Glomerular endothelial cell (primary cell): ENCODE results near the gene KRT83. TPM values are rescaled to one million over a fixed set of nuclear protein-coding genes. Genes with fewer than 3 reads are reported as not detected.
"Not testable (repeated sequence)": the region's sequence is repeated elsewhere in the genome, so short reads cannot be mapped to it uniquely, and the experiment has no call there.

ENCODE experiments used
- DNase-seq: peaks from one replicate; pipeline ENCODE4 v3.0.0-alpha.2; 2011; ENCODE audit warnings: low read depth, low spot score; ENCODE audit errors: extremely low read depth
- total RNA-seq: library from RNA; depleted of rRNA; stranded (reverse); fragments of >200 nt; gene quantifications from 2 replicates; pipeline ENCODE4 v1.2.3, GENCODE V29; 2015

KRT83 gene
- total RNA-seq, 1 donor from 2014 or later = not detected

DNA sequence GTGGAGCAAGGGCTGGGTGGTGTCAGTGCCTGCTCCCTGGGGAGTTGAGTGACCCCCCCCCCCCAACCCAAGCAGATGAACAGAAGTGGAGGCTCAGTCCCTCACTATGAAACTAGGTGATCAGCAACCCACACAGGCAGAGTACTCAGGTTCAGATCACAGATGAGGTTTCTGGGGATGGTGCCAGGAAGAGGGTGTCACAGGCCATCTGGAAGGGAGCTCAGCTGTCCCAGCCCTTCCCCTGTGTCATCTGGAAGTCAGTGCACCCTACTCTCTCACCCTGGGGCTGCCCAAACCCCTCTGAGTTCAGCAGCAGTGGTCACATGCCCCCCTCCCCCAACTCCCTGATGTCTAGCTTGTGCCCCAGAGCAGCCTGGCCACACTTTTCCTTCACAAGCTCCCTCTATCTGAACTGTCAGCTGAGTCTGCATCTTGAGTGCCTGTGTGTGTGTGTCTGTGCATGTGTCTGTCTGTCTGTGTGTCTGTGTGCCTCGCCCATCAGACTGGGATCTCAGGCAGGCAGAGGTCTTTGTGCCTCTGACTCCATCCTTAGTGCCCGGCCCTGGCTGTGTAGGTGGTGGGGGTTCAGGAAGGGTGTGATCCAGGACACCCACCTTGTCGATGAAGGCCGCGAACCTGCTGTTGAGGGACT lies 30.6 kb downstream of the KRT83 start:
- not testable (repeated sequence) for DNase-seq

DNA sequence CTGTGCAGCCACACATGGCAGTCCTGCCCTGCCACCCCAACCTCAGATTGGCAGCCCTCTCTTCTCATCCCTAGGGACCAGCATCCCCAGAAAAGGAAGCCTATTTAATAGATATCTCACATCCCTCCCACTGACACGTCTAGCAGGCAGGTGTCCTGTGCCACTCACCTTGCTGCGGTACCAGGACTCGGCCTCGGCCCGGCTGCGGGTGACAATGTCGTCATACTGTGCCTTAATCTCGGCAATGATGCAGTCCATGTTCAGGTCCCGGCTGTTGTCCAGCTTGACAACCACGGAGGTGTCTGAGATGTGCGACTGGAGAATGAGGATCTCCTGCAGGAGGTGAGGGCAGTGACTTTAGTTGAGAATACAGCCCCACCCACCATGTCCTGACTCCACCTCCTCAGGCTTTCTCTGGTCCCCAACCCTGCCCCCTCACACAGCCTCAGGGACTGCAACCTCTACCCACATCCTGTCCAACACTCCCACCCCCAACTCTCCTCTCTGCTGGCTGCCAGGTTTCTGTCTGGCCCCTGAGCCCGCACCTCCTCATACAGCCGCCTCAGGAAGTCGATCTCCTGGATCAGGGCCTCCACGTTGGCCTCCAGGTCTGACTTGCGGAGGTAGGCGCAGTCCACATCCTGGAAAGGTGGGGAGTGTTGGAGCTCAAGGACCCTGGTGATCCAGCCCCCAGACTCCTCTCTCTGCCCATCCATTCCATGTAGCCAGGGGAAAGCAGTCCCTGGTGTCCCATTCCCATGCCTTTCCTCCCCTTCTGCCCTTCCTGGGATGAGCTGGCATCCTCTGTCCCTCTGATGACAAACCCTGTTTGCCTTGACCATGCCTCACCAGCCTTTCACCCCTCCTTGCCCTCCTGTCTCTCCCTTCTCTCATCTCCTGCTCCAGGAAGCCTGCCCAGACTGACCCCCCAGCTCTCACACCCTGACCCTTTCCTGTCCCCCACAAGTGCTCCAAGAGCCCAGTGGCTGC lies 33.1 kb downstream of the KRT83 start:
- not testable (repeated sequence) for DNase-seq

DNA sequence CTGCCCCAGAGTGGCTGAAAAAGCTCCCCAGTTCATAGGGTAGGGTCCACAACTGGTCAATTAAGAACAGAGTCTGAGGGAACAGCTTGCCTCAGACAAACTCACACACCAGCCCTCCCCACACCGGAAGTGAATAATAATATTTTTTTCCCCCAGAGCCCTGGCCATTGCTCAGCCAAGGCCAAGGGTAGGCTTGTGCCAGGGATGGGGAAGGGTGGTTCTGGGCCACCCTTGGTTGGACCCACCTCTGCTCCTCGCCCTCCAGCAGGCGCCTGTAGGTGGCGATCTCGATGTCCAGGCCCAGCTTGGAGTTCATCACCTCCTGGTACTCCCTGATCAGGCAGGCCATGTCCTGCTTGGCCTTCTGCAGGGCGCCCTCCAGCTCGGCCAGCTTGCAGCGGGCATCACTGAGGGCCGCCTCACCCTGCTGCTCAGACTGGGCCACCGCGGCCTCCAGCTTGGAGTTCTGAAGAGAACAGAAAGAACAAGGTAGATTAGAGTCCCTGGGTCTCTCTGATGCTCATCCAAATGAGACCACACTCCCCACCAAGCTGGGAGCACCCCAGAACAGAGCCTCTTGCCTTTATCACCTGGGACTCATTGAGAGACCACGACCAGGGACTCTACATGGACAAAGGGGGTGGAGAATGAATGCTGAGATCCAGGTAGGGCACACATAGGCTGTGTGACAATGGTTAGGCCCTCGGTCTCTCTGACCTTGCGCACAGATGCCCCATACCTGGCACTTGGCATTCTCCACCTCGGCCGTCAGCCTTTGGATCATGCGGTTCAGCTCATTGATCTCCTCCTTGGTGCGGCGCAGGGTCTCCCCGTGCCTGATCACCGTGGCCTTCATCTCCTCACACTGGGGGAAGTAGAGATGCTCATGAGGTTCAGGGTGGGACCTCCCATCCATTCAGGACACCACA lies 34.1 kb downstream of the KRT83 start:
- not testable (repeated sequence) for DNase-seq

DNA sequence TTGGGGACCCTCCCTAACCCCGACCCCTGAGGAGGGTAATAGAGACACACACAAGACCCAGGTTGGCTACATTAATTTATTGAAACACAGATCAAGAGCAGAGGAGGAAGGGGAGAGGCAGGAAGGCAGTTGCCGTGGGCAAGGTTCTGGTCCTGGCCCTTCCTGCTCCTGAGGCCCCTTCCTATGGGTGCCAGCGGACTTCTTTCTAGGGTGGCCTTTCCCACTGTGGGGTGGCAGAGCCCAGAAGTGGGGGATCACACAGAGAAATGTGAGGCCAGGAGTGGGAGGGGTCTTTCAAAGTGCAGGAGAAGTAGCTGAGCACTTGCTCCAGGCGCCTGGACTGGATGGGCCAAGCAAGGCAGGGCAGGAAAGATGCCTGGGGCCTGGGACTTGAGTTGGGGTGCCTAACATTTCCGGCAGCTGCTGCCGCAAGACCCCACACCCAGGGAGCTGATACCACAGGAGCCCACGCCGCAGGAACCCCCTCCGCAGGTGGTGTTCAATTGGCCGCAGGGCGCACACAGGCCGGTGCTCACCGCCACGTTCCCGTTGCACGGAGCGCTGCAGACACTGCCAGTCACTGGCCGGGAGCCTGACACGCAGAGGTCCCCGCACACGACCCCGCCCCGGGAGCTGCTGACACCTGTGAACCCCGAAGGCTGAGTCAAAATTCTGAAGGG lies 35.2 kb downstream of the KRT83 start:
- DNase-seq = no peak

DNA sequence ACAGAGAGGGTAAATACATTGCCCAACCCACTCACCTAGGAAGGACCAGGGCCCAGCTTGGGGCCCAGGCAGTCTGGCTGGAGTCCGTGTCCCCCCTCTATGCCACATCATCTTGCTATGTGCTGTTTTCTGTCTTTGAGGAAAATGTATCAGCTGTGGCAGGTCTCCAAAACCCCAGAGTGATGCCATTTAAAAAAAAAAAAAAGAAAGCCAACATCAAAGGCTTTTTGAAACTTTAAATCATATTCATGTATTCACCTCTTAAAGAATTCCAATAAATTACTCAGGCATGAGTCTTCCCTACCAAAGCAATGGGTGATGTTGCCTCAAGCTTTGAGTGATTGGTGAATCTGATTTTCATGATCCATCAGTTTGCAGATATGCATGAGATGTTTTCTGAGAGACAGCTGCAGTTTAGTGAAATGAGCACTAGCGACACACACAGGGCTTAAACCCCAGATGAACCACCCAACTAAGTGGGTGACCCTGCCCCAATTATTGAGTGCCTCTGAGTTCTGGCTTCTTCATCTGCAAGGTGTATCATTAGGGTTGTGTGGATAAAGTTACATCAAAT lies 35.9 kb downstream of the KRT83 start:
- DNase-seq = no peak

DNA sequence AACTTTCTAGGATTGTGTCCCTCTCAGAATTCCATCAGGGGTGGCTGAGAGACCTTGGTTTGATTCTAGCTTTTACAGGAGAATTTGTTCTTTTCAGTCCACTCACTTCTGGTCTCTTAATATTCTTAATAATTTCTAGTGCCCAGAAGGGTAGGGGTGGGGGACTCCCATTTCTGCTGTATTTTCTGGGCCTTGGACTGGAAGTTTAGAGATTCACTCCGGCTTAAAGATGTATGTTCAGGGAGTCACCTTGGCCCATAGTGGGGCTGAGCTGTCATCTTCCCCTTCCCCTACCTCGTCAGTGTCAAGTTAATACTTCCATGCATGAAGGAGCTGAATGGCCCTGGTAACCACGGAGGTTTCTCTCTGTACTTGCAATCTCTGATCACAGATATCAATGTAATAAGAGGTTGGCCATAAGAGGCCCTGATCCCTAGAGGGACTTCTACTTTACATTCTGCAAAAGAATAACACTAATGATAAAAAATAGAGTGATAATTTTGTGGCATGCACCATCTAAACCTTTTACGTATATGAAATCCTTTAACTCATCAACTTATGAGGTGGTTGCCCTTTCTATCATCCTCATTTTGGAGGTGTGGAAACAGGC lies 36.5 kb downstream of the KRT83 start:
- DNase-seq = no peak

DNA sequence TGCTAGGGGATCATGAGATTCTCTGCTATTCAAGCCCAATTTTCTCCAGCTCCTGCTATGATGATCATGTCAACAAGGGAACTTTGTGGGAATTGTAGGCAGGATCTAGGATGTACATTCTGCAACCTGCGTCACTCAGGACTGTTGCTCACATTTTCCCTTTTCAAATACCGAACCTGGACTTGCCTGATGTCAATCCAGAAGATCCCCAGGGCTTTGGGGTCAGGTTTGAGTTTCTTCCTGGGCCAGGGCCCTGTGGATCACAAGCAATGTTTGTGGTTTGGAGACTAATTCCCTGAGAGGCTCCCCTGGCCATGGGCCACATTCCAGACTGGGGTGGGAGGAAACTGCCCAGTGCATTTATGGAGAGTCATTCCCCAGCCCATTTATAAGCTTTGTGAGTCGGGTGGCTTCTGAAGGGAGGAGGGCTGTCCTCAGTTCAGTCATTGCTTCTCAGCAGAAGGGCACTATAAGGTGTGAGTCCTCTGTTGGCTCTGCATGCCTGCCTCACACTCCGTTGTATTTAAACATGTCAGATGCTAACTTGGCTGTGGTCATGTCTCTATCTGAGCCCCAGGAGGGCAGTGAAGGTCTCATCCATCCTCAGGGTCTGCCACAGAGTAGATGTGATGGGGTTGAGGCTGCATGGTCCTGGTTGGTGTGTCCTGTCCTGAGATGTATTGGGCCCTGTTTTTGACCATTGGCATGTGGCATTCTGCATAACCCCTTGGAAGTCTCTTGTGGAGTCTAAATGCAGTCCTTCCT lies 40.2 kb downstream of the KRT83 start:
- DNase-seq = no peak

DNA sequence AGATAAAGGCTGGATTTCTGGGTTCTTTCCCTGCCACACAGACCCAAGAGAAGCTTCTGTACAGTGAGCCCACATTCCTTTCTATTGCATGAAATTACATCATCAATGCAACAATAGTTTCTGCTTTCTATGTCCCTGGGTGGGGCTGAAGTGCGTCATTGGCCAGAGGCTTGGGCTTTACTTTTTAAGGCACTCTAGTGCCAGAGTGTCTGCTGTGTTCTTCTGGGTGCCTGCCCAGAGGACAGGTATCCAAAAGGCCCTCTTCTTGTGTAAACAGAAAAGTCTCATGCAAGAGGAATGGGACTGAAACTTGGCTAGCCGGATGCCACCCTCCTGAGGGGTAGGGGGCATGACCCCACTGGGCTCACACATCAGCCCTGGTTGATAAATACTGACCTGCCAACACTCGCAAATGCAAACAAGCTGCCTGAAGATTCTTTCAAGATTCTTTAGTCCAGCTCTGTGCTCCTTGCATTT lies 40.8 kb downstream of the KRT83 start:
- no peak for DNase-seq

DNA sequence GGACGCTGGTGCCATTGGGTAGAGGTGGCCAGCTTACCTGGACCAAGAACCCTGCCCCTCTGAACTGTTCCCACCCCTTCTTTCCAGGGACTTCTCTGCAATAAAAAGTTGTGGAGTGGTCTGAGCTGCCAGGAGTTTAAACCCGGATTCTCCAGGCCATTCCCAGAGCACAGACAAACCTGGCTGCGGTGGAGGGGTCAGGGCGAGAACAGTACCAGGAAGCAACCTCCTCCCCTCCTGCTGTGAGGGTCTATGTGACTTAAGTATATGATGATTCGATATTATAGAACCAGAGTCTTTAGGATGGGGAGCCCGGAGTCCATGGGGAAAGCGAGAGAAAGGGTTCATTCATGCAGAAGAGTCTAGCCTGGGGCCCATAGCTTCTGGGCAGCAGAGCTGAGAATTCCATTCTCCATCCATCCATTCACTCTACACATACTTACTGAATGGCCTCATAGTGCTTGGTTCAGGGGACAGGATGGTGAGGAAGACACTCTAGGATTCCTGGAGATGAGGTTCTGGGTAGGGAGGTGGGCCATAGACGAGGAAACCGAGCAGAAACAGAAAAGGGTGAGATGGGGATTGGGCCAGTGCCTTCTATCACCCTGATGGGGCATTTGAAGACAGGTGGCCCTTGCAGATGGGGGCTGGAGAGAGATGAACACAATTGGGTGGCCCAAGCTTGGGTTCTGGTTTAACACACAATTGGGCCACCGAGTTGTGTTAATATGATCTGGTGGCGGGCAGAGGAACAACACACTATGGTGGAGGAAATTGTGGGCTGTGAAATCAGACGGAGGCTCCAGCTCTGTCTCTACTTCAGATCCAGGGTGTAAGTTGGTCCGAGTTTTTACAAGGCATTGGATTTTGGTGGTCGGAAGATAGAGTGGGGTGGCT lies 41.5 kb downstream of the KRT83 start:
- DNase-seq = no peak

DNA sequence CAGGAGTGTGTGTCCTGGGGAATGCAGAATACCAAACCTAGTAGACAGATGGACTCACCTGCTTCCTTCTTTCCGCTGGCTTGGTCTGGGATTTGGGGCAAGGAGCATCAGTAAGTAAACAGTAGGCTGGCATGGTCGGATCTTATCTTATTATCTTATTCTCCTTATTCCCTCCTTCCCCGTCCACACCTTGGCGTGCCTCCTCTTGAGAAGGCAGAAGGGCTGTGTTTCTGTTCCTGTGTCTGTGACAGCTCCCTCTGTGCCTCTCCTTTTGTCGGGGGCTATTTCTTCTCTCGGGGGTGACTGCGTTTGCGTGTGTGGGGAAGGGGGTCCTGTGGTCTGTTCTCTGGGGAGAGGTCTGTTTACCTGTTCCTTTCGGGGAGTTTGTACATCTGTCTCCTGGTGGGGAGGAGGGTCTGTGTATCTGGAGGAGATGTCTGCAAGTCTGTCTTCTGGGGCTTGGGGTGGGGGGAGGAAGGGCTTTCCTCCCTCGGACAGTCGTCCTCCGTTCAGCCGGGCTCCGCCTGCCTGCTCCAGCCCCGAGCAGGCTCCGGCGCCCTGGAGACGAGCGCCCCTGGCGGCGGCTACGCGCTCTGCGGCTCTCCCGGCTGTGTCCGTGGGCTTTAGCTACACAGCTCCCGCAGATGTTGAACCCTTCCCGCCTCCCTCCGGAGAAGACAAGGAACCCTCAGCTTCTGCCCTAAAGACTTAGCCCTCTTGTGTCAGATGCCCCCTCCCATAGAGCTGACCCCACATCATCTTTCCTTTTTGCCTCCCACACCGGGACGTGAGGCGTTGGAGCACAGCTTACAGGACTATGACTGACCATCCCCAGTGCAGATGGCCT lies 42.4 kb downstream of the KRT83 start:
- no peak for DNase-seq

DNA sequence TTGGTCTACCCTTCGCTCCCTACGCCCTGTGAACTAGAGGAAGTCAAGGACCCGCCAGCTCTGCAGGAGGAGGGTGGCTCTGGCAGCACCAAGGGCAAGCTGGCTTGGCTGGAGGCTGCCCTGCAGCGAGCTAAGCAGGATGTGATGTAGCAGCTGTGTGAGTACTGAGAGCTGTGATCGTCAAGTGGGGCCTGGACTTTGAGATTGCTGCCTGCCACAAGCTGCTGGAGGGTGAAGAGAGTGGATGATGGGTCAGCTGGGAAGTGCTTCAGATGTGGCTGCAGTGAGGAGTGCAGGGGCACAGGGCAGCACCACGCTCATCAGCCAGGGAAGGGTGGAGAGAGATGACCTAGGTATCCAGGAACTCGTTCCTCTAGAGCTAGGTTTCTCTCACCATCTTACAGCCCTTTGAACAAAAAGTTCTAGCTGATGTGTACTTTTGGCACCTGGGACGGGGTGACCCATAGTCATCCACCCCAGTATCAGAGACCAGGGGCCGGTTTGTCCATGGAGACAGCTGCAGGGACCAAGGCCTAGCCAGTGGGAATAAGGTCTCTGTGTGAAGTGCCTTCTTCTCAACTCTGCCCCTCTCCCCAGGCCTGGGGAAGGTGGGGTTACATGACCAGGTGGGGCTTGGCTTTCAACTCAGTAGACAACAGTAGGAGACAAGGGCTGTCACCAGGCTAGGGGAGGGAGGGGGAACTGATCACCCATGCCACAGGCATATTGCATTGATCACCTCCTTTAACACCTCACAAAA lies 43.5 kb downstream of the KRT83 start:
- no peak for DNase-seq

DNA sequence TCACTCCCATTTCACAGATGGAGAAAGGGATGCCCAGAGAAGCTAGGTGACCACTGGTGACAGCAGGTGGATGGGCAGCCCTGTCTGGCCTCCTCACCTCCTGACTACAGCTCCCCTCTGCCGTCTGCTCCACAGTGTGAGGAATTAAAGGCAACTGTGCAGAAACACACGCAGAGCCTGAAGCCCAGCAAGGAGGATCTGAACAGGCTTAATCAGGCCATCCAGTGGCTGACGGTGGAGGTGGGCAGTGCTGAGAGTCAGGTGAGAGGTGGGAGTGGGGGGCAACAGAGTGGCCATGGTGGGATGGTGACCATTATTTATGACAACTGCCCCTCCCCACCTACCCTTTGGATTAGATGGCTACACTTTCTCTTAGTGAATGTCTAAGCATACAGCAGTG lies 45.5 kb downstream of the KRT83 start:
- no peak for DNase-seq

DNA sequence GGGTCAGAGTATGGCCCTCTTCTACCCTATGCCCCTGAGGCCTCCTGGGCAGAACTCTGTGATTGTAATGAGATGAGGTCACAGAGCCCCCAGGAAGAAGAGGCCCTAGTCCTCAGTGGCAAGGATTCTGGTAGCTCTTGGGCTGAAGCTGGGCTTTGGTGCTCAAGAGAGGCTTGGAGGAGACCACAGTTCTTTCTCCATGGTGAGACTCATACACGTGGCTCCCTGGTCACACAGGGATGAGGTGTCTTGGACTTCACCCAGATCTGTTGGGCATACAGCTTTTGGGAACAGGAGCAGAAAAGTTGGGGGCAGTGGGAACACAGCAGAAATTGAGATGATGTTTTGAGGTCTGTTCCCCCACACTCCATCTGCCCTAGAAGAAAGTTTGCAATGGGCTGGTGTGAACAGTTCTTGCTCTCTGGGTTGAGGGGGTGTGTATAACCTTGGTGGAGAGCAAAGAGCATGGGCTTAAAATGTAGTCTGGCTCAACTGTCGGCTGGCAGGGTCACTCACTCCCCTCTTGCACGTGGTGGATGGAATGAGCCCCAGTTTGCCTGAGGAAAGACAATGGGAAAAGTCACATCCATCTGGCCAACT lies 46.6 kb downstream of the KRT83 start, which contains the start of gene KRT86:
Gene KRT86, plus strand, starts transcription at position 125 of the 600 bp plus-strand sequence. CDS start 27,272 bp downstream, outside the sequence.
- DNase-seq = no peak

DNA sequence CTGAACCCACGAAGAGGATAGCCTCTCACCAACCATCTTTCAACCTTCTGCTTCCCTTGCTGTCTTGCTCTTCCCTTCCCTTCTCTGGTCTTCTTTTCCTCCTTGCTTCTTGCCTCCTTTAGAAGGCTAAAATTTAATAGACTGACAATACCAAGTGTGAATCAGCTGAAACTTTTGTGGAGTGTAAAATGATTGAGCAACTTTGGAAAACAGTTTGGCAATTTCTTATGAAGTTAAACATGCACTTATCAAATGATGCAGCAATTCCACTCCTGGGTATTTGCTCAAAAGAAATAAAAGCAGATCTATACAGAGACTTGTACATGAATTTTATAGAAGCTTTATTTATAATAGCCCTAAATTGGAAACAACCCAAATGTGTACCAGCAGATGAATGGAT lies 50.0 kb downstream of the KRT83 start:
- DNase-seq = no peak

DNA sequence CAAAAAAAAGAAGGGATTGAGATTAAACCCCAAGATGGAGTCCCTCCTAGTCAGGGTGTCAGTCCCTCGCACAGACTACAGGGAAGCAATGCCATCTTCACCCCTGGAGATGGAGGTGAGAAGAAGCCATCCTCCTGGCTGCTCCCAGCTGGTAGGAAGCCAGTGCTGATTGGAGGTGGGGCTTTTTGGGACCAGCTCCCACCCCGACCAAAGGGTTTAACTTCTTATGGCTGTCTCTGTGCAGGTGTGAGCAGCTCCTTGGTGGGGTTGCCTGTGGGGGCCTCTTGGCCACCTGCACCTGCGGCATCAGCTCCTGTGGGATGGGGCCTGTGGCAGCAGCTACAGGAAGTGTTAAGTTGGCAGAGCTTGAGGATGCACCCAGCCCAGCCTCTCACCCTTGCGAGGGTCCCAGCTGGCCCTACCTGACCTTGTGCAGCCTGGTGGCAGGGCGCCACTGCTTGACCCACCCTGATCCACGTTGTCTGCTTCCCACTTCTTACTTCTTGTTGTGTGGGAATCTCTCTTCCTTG lies 50.6 kb downstream of the KRT83 start:
- no peak for DNase-seq
